ENCODE data around the gene CTNND2.

CTNND2 gene

DNA sequence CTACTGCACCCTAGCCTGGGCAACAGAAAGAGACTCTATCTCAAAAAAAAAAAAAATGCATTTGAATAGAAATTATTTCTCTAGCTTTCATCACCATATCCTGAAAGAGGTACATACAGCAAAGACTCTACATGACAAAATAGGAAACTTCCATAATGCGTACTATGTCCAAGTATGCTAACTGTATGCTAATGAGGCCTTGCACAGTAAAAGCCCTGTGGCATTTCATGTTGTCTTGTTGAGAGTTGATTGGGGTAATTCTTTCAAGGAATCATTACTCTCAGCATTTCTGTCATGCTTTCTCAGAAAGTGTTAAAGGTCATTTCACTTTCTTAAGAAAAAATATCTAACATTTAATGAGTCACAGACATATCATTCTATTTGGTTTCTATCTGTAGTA is 393.4 kb downstream of the CTNND2 start:
- DNase-seq: no peak

GRCh38 chr5:11509793-11510192 is 394.5 kb downstream of the CTNND2 start:
- DNase-seq: no peak

GRCh38 chr5:11507156-11507910 is 396.9 kb downstream of the CTNND2 start:
- no peak for DNase-seq

DNA sequence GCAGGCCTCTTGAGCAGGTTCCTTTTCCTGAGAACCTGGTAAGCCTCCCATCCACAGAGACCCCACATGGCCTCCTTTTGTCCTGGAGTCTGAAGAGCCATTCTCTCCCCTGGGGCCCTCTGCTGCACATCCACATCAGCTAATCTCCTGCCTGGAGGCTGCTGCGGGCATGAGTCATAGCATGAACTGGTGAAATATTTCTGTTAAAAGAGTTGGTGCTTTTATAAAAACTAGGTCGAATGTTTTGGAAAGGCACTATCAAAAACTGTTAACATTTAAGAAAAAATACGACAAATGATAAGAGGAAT is 399.4 kb downstream of the CTNND2 start:
- DNase-seq: no peak

DNA sequence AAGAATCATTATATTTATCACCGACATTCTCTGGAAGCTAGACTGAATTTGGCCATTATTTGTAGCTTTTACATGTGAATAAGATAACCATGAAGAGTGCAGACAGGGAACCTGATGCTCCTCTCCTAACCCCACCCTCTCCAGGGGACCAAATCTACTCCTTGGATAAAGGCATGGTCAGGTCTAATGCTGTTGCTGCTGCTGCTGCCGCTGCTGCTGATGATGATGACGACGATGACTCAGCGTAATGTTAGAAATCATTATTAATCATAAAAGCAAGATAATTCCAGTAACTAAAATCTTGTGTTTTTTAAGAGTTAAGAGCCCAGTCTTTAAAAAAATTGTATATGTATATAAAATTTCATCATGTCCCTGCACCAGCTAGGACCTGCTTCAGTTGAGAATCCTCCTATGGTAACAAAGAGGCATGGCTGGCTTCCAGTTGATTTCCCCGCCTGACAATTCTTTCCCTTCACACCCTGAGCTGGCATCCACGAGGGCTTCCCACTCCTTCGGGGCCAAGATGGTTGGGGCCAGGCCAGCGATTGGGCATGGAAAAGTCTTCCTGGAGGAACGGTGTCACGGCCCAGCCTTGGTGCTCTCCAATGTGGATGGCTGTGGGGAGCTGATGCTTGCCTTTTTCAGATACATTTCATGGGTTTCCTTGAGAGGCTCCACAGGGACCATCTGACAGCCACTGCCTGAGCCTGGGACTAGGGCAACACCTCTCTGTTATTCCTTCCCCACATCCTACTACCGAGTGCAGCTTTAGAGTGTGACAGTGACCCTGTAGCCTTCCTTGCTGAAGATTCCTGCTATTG is 400.0 kb downstream of the CTNND2 start:
- DNase-seq: no peak

DNA sequence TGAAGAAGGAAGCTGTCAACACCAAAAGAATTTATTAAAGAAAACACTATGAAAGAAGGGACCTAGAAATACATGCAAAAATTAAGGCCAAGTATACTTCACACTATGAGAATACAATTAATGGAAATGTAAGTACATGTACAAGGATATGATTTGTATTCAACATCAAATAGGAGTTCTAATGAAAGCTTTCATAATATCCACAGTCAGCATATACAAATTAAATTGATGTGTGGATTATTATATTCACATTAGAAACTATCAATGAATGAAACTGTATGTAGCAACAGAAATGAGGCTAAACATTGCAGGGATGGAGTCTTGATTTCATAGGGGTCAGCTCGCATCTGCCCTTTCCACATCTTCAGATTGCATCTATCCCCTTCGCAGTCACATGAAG is 401.5 kb downstream of the CTNND2 start:
- DNase-seq: no peak

DNA sequence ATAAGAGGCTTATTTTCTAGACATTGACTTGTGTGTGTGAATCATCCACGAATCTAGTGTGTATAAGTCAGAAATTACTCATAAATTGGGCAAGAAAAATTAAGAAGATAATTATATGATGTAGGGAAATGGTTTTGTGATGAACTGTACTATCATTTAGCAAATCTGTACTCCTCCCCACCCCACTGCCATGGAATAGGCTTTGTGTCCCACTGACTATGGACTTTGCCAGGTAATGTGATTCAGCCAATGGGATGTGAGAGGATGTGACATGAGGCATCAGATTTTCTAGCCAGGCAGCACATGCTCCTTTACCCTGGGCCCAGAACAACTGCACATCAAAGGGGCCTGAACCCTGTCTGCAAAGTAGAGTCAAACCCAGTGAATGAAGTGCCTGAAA is 406.6 kb downstream of the CTNND2 start:
- DNase-seq: no peak

DNA sequence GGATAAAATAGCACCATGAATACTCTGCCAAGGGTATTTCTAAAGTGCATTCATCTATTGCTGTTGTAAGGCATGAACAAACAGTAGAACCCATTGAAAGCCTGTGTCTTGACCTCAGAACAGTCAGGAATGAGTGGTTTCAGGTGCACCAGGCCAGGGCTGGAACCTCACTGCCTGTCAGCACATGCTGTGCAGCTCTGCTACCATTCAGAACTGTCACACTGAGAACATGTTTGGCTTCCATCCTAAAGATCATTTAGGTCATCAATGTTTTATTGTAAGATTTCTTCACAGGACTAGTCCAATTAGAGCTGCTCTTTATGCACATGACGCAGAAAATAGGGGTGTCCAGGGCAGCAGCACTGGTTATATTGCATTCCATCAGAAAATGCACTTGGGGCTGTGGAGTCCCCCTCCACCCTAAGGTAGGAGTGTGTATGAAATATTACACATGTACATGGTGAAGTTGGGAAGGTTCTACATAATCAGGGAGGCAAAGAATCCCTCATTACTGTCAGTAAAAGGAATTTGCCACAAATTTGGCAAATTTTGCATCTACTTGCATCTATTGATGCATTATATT is 408.0 kb downstream of the CTNND2 start:
- no peak for DNase-seq

DNA sequence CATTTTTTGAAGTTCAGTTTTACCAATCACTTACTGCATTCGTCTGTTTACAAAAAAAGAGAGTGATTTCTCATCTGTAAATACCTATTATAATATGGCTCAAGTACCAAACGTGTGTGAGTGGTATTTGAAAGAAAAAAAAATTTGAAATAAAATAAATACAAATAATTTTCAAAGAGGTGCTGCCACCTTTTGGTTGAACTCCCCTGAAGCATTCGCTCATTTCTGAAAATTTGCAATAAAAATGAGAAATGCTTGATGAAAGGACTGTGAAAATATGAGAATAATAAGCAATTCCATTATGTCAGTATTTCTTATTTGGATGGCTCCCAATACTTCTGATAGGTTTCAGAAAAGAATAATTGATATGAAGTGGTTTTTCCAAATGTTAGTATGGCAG is 409.9 kb downstream of the CTNND2 start:
- DNase-seq: no peak

DNA sequence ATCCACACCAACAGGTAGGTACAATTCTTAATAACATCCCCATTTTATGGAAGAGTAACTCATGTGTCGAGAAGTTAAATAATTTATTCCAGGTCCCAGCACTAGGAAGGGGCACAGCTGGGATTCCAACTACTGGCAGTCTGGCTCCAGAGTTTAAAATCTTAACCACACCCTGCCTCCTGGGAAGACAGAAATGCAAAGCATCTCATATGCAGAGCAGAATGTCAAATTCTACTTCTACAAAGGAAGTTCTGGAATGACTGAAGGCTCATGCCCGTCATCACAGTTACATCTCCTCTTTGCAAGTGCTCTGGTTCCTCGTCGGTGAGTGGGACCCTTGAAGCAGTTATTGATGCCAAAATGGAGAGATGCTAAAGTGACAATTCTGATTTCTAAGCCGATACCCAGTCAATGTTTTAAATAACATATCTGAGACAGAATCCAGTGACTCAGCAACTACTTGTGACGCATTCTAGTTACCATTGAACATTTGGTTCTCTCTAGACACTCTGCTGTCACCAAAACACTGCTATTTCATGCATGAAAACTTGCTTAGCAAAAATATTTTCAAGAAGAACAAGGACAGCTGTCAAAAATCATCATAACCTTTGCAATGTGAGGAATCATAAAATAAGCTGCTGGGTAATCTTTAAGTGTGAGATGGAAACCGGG is 412.7 kb downstream of the CTNND2 start:
- DNase-seq: no peak

GRCh38 chr5:11483630-11484029 is 420.6 kb downstream of the CTNND2 start:
- DNase-seq: no peak

DNA sequence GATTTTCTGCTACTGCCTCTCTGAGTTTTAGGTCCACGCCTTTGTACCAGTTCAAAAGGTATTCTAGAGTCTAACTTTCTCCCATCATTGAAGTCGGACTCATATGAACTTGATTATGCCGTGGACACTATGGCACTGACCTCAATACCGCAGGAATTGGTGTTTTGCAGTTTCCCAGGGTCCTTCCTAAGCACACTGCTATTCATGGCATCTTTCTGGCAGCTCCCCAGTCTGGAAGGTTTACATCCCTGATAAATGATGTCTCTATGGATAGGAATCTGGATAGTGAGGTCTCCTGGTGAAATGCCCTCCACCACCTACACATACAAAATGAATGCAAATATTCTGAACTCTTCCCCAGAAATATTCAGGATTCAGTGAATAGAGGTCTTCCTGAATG is 422.2 kb downstream of the CTNND2 start:
- no peak for DNase-seq

- no peak for DNase-seq
These were observed 426.5 kb downstream of the CTNND2 start for GRCh38 chr5:11477786-11478185.

DNA sequence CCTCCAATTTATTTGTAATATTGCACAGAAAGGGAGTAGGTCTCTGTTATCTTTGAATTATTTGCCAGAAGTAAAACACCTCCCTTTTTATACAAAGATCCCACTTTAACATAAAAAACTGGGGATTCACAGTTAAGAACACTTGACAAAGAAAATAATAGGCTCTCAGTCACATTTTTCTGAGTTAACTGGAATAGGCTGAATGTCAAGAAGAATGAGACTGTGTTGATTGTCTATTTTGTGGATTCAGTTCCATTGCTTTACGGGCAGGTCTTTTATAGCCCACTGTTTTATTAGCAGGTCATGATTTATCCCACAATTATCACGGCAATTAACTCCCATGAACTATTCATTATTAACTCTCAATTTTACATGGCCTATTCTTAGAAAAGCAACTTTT is 427.4 kb downstream of the CTNND2 start:
- DNase-seq: no peak

- no peak for DNase-seq
These were observed 435.8 kb downstream of the CTNND2 start for GRCh38 chr5:11468334-11469039.

DNA sequence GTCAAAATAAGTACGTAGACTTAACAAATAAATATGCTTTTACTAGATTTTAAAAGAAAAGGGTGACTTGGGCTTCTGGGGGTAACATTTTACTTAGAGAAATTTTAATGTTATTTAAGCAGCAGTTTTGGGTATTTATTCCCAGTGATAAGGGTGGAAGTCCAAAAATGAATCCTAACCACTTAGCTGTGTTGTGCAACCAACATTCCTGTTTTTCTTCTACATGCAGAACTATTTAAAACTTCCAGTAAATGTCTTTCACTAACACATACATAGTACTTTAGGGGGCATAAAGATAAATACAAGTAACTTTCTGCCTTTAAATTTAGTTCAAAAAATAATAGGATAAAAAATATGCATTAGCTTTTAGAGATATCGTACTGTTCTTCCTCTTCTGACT is 436.7 kb downstream of the CTNND2 start:
- DNase-seq: no peak

GRCh38 chr5:11459716-11460115 is 444.5 kb downstream of the CTNND2 start:
- DNase-seq: no peak

DNA sequence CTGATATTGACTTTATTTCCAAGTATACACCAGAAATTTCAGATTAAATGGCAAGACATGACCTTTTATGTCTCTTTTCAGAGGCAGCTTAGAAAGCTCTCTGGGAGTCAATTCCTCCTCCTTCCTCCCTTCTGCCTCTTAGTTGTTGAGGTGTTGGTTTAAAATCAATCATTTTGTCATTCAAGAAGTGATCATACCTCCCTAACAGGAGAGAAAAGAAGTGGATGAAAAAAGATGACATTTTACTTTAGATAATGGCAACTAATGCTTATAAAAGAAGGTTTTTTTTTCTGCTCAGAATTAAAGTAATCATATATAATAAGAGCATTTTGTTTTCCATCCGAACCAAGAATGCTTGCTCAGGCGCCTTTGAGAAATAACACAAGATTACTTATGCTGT is 448.7 kb downstream of the CTNND2 start:
- DNase-seq: no peak

- no peak for DNase-seq
These were observed 451.4 kb downstream of the CTNND2 start for GRCh38 chr5:11452852-11453251.

DNA sequence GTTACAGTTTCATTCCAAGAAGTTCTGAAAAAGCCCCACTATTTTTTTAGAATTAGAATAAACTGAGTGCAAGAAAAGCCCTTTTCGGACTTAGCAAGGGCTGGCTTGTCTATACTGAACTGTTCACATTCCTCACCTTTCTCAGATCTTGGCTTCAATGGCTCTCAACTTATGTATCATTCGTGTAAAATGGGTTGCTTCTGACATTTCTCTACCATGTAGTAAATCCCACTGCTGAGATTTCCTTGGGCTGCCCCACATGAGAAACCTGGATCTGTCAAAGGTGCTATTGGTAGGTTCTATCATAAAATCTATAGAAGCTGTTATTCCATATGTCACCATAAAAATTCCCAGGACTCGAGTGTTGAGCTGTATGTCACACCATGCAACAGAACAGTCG is 454.3 kb downstream of the CTNND2 start:
- no peak for DNase-seq

DNA sequence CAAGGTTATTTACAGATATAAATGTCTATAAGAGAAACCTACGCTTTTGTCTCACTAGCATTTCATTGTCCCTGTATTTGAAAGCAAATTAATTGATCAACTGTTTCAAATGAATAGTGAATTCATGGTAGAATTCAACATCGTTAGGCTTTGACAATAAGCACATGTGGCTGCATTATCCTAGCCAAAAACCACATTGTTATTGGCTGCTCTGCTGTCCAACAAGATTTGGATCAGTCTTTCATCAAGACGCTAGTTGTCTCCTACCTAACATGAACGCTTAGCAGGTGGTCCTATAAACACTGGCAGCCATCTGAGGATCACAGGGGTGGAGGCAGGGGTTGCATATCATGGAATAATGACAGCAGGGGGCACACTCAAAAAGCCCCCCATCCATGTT is 455.0 kb downstream of the CTNND2 start:
- no peak for DNase-seq

GRCh38 chr5:11443831-11444230 is 460.4 kb downstream of the CTNND2 start:
- DNase-seq: no peak

- no peak for DNase-seq
These were observed 472.1 kb downstream of the CTNND2 start for GRCh38 chr5:11432116-11432515.
